HG02852 (cell line): Measurements from ENCODE around the gene DENND5B.

ENCODE experiments used
- ATAC-seq: cut with Tn5 transposase; IDR thresholded peaks from one replicate; pipeline ENCODE4 v1.9.1; 2021; ENCODE audit warnings: mild to moderate bottlenecking, moderate library complexity; ENCODE audit not compliant: unreplicated experiment

DENND5B gene

GRCh38 chr12:31343139-31343538, 247.8 kb downstream of the DENND5B start:
- ATAC-seq, result no peak

- ATAC-seq, result no peak
These were observed 248.7 kb downstream of the DENND5B start for GRCh38 chr12:31342286-31342685.

GRCh38 chr12:31339831-31340622, 250.9 kb downstream of the DENND5B start:
- ATAC-seq, result no peak

GRCh38 chr12:31337952-31338351, 253.0 kb downstream of the DENND5B start:
- no peak for ATAC-seq
